22Rv1 (cell line): Measurements from ENCODE around the gene PSMC3IP.

Experiments
- CTCF ChIP-seq: fragments of 450-650 bp; IDR thresholded peaks from 2 replicates; pipeline ENCODE4 v1.5.1; 2017; ENCODE audit warnings: mild to moderate bottlenecking
- ZFX ChIP-seq: fragments of 450-650 bp; IDR thresholded peaks from 2 replicates; pipeline ENCODE4 v1.6.1; 2017; ENCODE audit warnings: antibody characterized with exemption, borderline replicate concordance

GRCh38 chr17:42623732-42624596 is 46.4 kb upstream of the PSMC3IP start:
- TF ChIP-seq CTCF (no peak), ZFX (no peak)
